HEK293 (cell line): ENCODE results near the gene MYBPC3.

ENCODE experiments used
- CTCF ChIA-PET: fragments of 350-600 bp; formaldehyde crosslinking; extraction: SDS; loops from one replicate; lab custom pipeline; 2021; ENCODE audit warnings: antibody characterized with exemption; lab: Yijun Ruan, JAX
- POLR2A ChIA-PET: fragments of 300-600 bp; formaldehyde crosslinking; extraction: SDS; loops from one replicate; lab custom pipeline; 2020; ENCODE audit warnings: antibody characterized with exemption, inconsistent platforms; lab: Yijun Ruan, JAX
- H3K27ac ChIP-seq: fragments of 200-500 bp; sonication (Bioruptor generic); 2 replicates; pipeline ENCODE4 v1.5.1; 2014; ENCODE audit warnings: low read depth, low read length, control low read depth, inconsistent platforms; ENCODE audit errors: extremely low read depth
- H3K36me3 ChIP-seq, 2 experiments: fragments of 200-500 bp in 1 of 2; sonication (Bioruptor generic) in 1 of 2; 1 replicate in 1 of 2; 2 replicates in 1 of 2; pipeline ENCODE4 v1.5.1; 2014 to 2017; ENCODE audit warnings: inconsistent platforms in 2 of 2, low read length in 2 of 2; ENCODE audit not compliant: control insufficient read depth in 2 of 2, insufficient read depth in 1 of 2
- H3K4me1 ChIP-seq: fragments of 200-500 bp; sonication (Bioruptor generic); 2 replicates; pipeline ENCODE4 v1.5.1; 2014; ENCODE audit warnings: mild to moderate bottlenecking, low read length, inconsistent platforms; ENCODE audit not compliant: control insufficient read depth, insufficient read depth
- H3K4me3 ChIP-seq: 2 replicates; pipeline ENCODE4 v1.5.1; 2011; ENCODE audit warnings: low read depth, mild to moderate bottlenecking, control low read depth, low read length, moderate library complexity
- H3K9me3 ChIP-seq: fragments of 200-500 bp; sonication (Bioruptor generic); 2 replicates; pipeline ENCODE4 v1.5.1; 2014; ENCODE audit warnings: low read depth, low read length, inconsistent platforms; ENCODE audit not compliant: control insufficient read depth, insufficient read depth
- SCRT2 ChIP-seq: fragments of 450-650 bp; formaldehyde crosslinking; IDR thresholded peaks from 2 replicates; pipeline ENCODE4 v1.5.1; 2016; ENCODE audit warnings: missing biosample characterization, missing genetic modification characterization
- ZBTB8A ChIP-seq: fragments of 450-650 bp; formaldehyde crosslinking; IDR thresholded peaks from 2 replicates; pipeline ENCODE4 v1.5.1; 2016; ENCODE audit warnings: missing biosample characterization, missing genetic modification characterization
- ZFP3 ChIP-seq: fragments of 450-650 bp; formaldehyde crosslinking; IDR thresholded peaks from 2 replicates; pipeline ENCODE4 v1.5.1; 2016; ENCODE audit warnings: low read depth, missing biosample characterization, missing genetic modification characterization
- ZFP37 ChIP-seq: fragments of 450-650 bp; formaldehyde crosslinking; IDR thresholded peaks from 2 replicates; pipeline ENCODE4 v1.5.1; 2016; ENCODE audit warnings: missing biosample characterization, missing genetic modification characterization
- ZNF138 ChIP-seq: fragments of 450-650 bp; formaldehyde crosslinking; IDR thresholded peaks from 2 replicates; pipeline ENCODE4 v1.5.1; 2016; ENCODE audit warnings: missing biosample characterization, missing genetic modification characterization, borderline replicate concordance
- ZNF2 ChIP-seq: fragments of 450-650 bp; formaldehyde crosslinking; IDR thresholded peaks from 2 replicates; pipeline ENCODE4 v1.5.1; 2016; ENCODE audit warnings: missing biosample characterization, missing genetic modification characterization
- ZNF391 ChIP-seq: fragments of 450-650 bp; formaldehyde crosslinking; IDR thresholded peaks from 2 replicates; pipeline ENCODE4 v1.5.1; 2016; ENCODE audit warnings: low read depth, missing biosample characterization, missing genetic modification characterization, borderline replicate concordance
- ZNF48 ChIP-seq: fragments of 450-650 bp; formaldehyde crosslinking; IDR thresholded peaks from 2 replicates; pipeline ENCODE4 v1.5.1; 2016; ENCODE audit warnings: missing biosample characterization, missing genetic modification characterization
- ZNF558 ChIP-seq: fragments of 450-650 bp; formaldehyde crosslinking; IDR thresholded peaks from 2 replicates; pipeline ENCODE4 v1.5.1; 2016; ENCODE audit warnings: missing biosample characterization, missing genetic modification characterization
- ZNF660 ChIP-seq: fragments of 450-650 bp; IDR thresholded peaks from 2 replicates; pipeline ENCODE4 v1.5.1; 2018; ENCODE audit warnings: missing biosample characterization, mild to moderate bottlenecking, missing genetic modification characterization
- ZNF837 ChIP-seq: fragments of 450-650 bp; formaldehyde crosslinking; IDR thresholded peaks from 2 replicates; pipeline ENCODE4 v1.5.1; 2016; ENCODE audit warnings: missing biosample characterization, missing genetic modification characterization
- ZSCAN16 ChIP-seq: fragments of 450-650 bp; formaldehyde crosslinking; IDR thresholded peaks from 2 replicates; pipeline ENCODE4 v1.5.1; 2016; ENCODE audit warnings: missing biosample characterization, missing genetic modification characterization
- ZXDB ChIP-seq: fragments of 450-650 bp; formaldehyde crosslinking; IDR thresholded peaks from 2 replicates; pipeline ENCODE4 v1.5.1; 2016; ENCODE audit warnings: missing biosample characterization, missing genetic modification characterization
- TF ChIP-seq, protein P1 (sequence below): sonication (generic); formaldehyde crosslinking; IDR thresholded peaks from 2 replicates; pipeline ENCODE4 v1.8.1; 2022; ENCODE audit warnings: mild to moderate bottlenecking, moderate library complexity, missing genetic modification reagents
- TF ChIP-seq, protein P2 (sequence below): IDR thresholded peaks from 2 replicates; pipeline ENCODE4 v1.6.1; 2011; ENCODE audit warnings: mild to moderate bottlenecking, low read depth, low read length, borderline replicate concordance
- TF ChIP-seq, protein P3 (sequence below): fragments of 450-650 bp; formaldehyde crosslinking; IDR thresholded peaks from 2 replicates; pipeline ENCODE4 v1.5.1; 2016; ENCODE audit warnings: missing biosample characterization, missing genetic modification characterization
- TF ChIP-seq, protein P4 (sequence below): fragments of 450-650 bp; formaldehyde crosslinking; IDR thresholded peaks from 2 replicates; pipeline ENCODE4 v1.5.1; 2016; ENCODE audit warnings: missing biosample characterization, missing genetic modification characterization

The MYBPC3 gene

DNA sequence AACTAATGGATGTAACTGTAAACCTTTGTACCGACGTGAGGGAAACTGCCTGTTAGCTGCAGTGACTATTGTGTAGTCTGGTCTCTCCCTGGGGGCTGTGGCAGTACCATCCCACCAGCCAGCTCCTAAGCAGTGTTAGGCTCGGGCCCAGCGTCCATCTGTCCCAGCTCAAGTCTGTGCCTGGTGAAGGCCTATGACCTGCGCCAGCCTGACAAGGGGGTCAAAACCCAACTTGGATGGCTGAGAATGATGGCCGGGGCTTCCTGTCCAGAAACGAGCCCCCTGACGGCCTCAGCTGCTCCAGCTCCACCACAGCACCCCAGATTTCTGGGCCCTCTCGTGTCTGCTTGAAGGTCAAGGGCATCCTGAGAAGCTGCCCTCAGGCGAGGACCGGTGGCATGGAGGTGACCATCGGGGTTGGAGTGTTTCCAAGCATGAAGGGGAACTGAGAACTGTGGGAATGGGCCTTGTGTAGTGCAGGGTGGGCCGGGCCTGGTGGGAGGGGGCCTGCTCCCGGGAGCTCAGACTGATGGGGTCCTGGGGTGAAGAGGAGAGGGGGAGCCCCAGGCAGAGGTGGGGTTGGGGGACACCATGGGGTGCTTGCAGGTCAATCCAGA is 40.2 kb upstream of the MYBPC3 start (continued):
- TF ChIP-seq ZFP37 (tag by site-specific recombination): no peak
- TF ChIP-seq, protein P1, sequence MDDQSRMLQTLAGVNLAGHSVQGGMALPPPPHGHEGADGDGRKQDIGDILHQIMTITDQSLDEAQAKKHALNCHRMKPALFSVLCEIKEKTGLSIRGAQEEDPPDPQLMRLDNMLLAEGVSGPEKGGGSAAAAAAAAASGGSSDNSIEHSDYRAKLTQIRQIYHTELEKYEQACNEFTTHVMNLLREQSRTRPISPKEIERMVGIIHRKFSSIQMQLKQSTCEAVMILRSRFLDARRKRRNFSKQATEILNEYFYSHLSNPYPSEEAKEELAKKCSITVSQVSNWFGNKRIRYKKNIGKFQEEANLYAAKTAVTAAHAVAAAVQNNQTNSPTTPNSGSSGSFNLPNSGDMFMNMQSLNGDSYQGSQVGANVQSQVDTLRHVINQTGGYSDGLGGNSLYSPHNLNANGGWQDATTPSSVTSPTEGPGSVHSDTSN: no peak

DNA sequence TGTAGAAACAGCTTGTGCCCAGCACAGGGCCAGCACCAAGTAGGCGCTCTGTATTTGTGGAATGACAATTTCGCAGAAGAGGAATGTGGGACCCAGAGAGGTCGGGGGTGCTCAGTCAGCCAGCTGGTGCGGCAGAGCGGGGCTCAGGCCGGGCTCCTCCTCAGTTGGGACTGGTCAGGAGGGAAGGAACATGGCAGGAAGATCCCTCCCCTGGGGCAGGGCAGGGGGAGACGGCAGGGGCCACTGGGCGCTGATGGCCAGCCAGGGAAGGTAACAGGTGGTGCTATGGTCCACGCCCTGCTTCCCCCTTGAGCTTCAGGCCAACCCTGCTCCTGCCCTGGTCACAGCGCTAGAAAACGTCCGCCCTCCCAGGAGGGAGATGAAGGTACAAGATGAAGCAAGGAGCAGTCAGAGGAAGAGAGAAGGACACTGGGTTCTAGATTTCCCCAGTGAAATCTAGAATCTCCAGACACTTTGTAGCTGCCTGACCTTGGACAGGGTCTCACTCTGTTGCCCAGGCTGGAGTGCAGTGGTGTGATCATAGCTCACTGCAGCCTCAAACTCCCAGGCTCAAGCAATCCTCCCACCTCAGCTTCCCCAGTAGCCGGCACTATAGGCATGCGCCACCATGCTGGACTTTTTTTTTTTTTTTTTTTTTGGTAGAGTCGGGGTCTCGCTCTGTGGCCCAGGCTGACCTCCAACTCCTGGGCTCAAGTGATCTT is 39.4 kb upstream of the MYBPC3 start:
- no peaks in the 10 kb centered on the region for H3K9me3 ChIP-seq
- ChIA-PET CTCF (interaction anchor here (0.5 to 2.1 kb wide), 5 partner anchors 18 to 64 kb away, joined by 3 to 10 read pairs (median 4); no protein-coding TSS in a partner anchor), POLR2A (interaction anchor here (1.0 kb wide), 1 partner anchor 8 kb away, joined by 3 read pairs; no protein-coding TSS in a partner anchor)
- no peak overlapping the region for H3K27ac ChIP-seq
- TF ChIP-seq SCRT2 (tag by site-specific recombination): 0 out of 2 replicates have a peak, but pooled peaks have one; percentile 11
- no peak for TF ChIP-seq ZBTB8A (tag by site-specific recombination)
- no peak for TF ChIP-seq ZNF558 (tag by site-specific recombination)
- TF ChIP-seq ZSCAN16 (tag by site-specific recombination): no peak
- TF ChIP-seq ZNF2 (tag by site-specific recombination): no peak
- no peak for TF ChIP-seq ZXDB (tag by site-specific recombination)
- no peaks in the 10 kb centered on the region for H3K4me1 ChIP-seq
- no peaks in the 10 kb centered on the region for H3K36me3 ChIP-seq
- H3K4me3 ChIP-seq: no peak overlapping the region

DNA sequence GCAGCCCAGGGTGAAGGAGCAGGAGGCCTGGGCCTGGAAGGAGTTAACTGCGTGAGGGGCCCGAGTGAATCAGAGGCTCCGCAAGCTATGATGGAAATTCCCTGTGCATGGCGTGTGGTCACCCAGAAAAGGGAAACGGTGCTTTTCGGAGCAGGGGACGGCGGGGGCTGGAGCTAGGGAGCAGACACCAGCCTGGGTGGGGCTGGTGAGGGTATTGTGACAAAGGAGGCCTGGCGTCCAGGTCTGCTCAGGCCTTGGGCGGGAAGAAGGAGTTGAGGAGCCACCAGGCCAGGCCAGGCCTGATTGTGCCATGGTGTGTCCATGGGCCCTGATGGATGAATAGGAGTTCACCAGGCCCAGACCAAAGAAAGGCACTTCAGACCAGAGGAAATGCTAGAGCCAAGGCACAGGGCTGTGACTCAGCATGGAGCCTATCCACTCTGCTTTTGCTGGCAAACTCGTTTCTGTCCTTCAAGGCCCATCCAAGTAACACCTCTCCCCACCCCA is 38.6 kb upstream of the MYBPC3 start:
- H3K9me3 ChIP-seq: no peaks in the 10 kb centered on the region
- no peaks in the 10 kb centered on the region for H3K4me1 ChIP-seq
- H3K27ac ChIP-seq: no peak overlapping the region
- CTCF ChIA-PET: interaction anchor here (2.1 to 5.6 kb wide), 2 partner anchors 17 to 21 kb away, joined by 10 to 37 read pairs; no protein-coding TSS in a partner anchor
- TF ChIP-seq ZFP3 (tag by site-specific recombination): peak; percentile 83
- TF ChIP-seq, protein P2, sequence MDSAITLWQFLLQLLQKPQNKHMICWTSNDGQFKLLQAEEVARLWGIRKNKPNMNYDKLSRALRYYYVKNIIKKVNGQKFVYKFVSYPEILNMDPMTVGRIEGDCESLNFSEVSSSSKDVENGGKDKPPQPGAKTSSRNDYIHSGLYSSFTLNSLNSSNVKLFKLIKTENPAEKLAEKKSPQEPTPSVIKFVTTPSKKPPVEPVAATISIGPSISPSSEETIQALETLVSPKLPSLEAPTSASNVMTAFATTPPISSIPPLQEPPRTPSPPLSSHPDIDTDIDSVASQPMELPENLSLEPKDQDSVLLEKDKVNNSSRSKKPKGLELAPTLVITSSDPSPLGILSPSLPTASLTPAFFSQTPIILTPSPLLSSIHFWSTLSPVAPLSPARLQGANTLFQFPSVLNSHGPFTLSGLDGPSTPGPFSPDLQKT: no peak
- TF ChIP-seq, all 188 proteins: peak for 1
- POLR2A ChIA-PET: interaction anchor here (1.0 kb wide), 1 partner anchor 9 kb away, joined by 3 read pairs; no protein-coding TSS in a partner anchor
- Histone ChIP-seq H3K36me3 (no peaks in the 10 kb centered on the region), H3K4me3 (no peak overlapping the region)

DNA sequence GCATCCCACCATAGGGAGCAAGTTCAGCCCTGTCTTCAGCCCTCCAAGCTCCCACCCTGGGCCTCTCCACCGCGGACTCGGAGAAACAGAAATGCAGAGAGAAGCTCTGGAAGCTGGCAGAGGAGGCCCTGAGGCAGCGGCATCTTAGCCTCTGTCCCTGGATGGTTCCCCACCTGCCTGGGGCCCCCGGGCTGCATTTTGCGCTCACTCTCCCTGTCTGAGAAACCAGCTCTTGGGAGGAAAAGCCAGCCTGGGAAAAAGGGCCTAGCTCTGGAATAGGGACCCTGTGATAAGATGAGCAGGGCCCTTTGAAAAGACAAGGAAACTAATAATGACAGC is 37.9 kb upstream of the MYBPC3 start:
- ChIA-PET POLR2A (interaction anchor here (1.0 kb wide), 1 partner anchor 10 kb away, joined by 3 read pairs; no protein-coding TSS in a partner anchor), CTCF (interaction anchor here (5.6 kb wide), 1 partner anchor 16 kb away, joined by 37 read pairs; no protein-coding TSS in a partner anchor)
- TF ChIP-seq ZNF2 (tag by site-specific recombination) (no peak), ZNF391 (tag by site-specific recombination) (no peak), ZNF138 (tag by site-specific recombination) (no peak), ZNF660 (tag by site-specific recombination) (no peak), ZNF48 (tag by site-specific recombination) (no peak), ZNF837 (tag by site-specific recombination) (no peak)
- TF ChIP-seq, protein P3, sequence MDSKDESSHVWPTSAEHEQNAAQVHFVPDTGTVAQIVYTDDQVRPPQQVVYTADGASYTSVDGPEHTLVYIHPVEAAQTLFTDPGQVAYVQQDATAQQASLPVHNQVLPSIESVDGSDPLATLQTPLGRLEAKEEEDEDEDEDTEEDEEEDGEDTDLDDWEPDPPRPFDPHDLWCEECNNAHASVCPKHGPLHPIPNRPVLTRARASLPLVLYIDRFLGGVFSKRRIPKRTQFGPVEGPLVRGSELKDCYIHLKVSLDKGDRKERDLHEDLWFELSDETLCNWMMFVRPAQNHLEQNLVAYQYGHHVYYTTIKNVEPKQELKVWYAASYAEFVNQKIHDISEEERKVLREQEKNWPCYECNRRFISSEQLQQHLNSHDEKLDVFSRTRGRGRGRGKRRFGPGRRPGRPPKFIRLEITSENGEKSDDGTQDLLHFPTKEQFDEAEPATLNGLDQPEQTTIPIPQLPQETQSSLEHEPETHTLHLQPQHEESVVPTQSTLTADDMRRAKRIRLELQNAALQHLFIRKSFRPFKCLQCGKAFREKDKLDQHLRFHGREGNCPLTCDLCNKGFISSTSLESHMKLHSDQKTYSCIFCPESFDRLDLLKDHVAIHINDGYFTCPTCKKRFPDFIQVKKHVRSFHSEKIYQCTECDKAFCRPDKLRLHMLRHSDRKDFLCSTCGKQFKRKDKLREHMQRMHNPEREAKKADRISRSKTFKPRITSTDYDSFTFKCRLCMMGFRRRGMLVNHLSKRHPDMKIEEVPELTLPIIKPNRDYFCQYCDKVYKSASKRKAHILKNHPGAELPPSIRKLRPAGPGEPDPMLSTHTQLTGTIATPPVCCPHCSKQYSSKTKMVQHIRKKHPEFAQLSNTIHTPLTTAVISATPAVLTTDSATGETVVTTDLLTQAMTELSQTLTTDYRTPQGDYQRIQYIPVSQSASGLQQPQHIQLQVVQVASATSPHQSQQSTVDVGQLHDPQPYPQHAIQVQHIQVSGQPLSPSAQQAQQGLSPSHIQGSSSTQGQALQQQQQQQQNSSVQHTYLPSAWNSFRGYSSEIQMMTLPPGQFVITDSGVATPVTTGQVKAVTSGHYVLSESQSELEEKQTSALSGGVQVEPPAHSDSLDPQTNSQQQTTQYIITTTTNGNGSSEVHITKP (tag by site-specific recombination): no peak
- TF ChIP-seq, protein P4, sequence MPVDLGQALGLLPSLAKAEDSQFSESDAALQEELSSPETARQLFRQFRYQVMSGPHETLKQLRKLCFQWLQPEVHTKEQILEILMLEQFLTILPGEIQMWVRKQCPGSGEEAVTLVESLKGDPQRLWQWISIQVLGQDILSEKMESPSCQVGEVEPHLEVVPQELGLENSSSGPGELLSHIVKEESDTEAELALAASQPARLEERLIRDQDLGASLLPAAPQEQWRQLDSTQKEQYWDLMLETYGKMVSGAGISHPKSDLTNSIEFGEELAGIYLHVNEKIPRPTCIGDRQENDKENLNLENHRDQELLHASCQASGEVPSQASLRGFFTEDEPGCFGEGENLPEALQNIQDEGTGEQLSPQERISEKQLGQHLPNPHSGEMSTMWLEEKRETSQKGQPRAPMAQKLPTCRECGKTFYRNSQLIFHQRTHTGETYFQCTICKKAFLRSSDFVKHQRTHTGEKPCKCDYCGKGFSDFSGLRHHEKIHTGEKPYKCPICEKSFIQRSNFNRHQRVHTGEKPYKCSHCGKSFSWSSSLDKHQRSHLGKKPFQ: no peak

More for the DNA sequence above, 37.9 kb upstream of the MYBPC3 start:
- Histone ChIP-seq H3K4me3 (no peak overlapping the region), H3K9me3 (no peaks in the 10 kb centered on the region), H3K36me3 (no peaks in the 10 kb centered on the region), H3K27ac (no peak overlapping the region), H3K4me1 (no peaks in the 10 kb centered on the region)
